Measurements from ENCODE around the gene SSH3. TPM values are rescaled to one million over a fixed set of nuclear protein-coding genes. Genes with fewer than 3 reads are reported as not detected.

The SSH3 gene
- total and polyA plus RNA-seq, 4 donors, result 4.8 to 10.4 (median 8.1) TPM

- DNase-seq (ENCODE audit: low spot score), result no peak
- Histone ChIP-seq H3K9me3 (ENCODE audit: control insufficient read depth in 4 of 4, low read length in 3 of 4) (no peaks in the 10 kb centered on the region), H3K9ac (ENCODE audit: low read depth in 1 of 2, low read length in 2 of 2) (peak overlapping the region; percentile 13 to 51), H3K36me3 (ENCODE audit: control insufficient read depth in 4 of 4, insufficient read depth in 3 of 4, low read depth in 1 of 4, low read length in 3 of 4) (peaks cover 8 to 33% (median 18%) of the 10 kb centered on the region in 4 donors), H3K27me3 (ENCODE audit: control insufficient read depth in 4 of 4, insufficient read depth in 4 of 4, low read length in 3 of 4) (no peaks in the 10 kb centered on the region), H3K4me3 (ENCODE audit: low read depth in 1 of 3, low read length in 3 of 3) (no peak overlapping the region), H3K4me1 (ENCODE audit: control insufficient read depth in 4 of 4, insufficient read depth in 4 of 4, low read length in 3 of 4) (peaks cover 0 to 24% (median 14%) of the 10 kb centered on the region in 4 donors), H3K27ac (ENCODE audit: low read depth in 1 of 2, low read length in 2 of 2) (peak overlapping the region; percentile 88 to 94)
- TF ChIP-seq YY1 (IDR thresholded peaks at IDR 0.05) (no peak), FOXA2 (IDR thresholded peaks at IDR 0.05) (no peak)
- WGBS, result 75% methylated on average over 14 of the region's 14 CpGs
Observed at GRCh38 chr11:67287355-67288197, 15.8 kb upstream of the SSH3 start.

- no peak for TF ChIP-seq REST (IDR thresholded peaks at IDR 0.05)
- TF ChIP-seq CTCF (IDR thresholded peaks at IDR 0.05; ENCODE audit: low read depth, low read length, missing input control), result peak; percentile 4
- TF ChIP-seq MAX (IDR thresholded peaks at IDR 0.05), result no peak
- TF ChIP-seq ZBTB33 (IDR thresholded peaks at IDR 0.05), result no peak
- no peak for TF ChIP-seq JUND (IDR thresholded peaks at IDR 0.05)
- no peak for TF ChIP-seq GABPA (IDR thresholded peaks at IDR 0.05 in 1 of 2, conservative IDR thresholded peaks at IDR 0.05 in 1 of 2)
- TF ChIP-seq RXRA (IDR thresholded peaks at IDR 0.05), result no peak
- no peak for TF ChIP-seq FOXA2 (IDR thresholded peaks at IDR 0.05)
- H3K4me1 ChIP-seq (ENCODE audit: control insufficient read depth in 4 of 4, insufficient read depth in 4 of 4, low read length in 3 of 4), result peaks cover 0 to 24% (median 14%) of the 10 kb centered on the region in 4 donors
- no peaks in the 10 kb centered on the region for H3K27me3 ChIP-seq (ENCODE audit: control insufficient read depth in 4 of 4, insufficient read depth in 4 of 4, low read length in 3 of 4)
- H3K36me3 ChIP-seq (ENCODE audit: control insufficient read depth in 4 of 4, insufficient read depth in 3 of 4, low read depth in 1 of 4, low read length in 3 of 4), result peaks cover 3 to 27% (median 13%) of the 10 kb centered on the region in 4 donors
- no peak for DNase-seq (ENCODE audit: low spot score)
- H3K27ac ChIP-seq (ENCODE audit: low read depth in 1 of 2, low read length in 2 of 2), result peak overlapping the region; percentile 88 to 94
- no peaks in the 10 kb centered on the region for H3K9me3 ChIP-seq (ENCODE audit: control insufficient read depth in 4 of 4, low read length in 3 of 4)
- WGBS, result 57% methylated on average over 4 of the region's 4 CpGs
- H3K9ac ChIP-seq (ENCODE audit: low read depth in 1 of 2, low read length in 2 of 2), result peak overlapping the region; percentile 13 to 51
- H3K4me3 ChIP-seq (ENCODE audit: low read depth in 1 of 3, low read length in 3 of 3), result no peak overlapping the region
Observed at GRCh38 chr11:67288198-67288451, 15.2 kb upstream of the SSH3 start.

Measured in liver (tissue), 9 donors.